ENCODE measurements around the gene MAP3K9. TPM values are rescaled to one million over a fixed set of nuclear protein-coding genes. Genes with fewer than 3 reads are reported as not detected.

Gene MAP3K9
- total and polyA plus RNA-seq, 2 donors from 2014 or later, result 1.0 to 8.3 TPM

DNA sequence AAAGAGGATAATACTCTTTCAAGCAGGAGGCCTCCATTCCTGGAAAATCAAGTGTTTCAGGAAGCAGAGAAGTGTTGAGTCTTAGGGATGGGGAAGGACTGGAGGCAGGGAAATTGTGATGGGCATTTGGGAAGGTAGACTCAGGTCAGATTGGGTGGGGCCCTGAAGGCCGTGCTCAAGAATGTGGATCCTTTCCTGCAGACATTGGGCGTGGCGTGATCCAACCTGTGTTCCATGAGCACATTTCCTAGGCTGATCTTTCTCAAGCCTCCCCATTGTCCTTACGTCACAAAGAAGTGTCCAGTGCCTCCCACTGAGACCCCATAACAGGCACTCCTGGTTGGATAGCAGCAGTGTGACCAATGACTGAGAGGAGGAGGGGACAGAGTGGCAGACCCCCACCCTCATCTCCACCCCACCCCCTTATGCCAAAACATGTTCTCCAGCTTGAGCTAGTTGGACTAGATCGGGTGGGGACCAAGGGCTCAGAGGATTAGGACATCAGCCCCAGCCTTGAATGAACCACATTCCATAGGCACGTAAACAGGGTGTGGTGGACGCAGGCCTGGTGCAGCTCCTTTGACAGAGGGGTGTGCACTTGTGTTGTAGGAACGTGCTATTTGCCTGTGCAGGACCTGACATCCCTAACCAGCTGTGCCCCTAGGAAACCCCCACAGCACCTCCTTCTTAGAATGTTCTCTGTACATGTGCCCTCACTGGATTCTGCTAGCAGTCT lies 90.8 kb downstream of the MAP3K9 start:
- no peak overlapping the region for H3K4me3 ChIP-seq (ENCODE audit: low read length in 3 of 3)
- H3K9ac ChIP-seq (ENCODE audit: low read length in 3 of 3), result no peak overlapping the region
- H3K4me1 ChIP-seq (ENCODE audit: control insufficient read depth in 2 of 3, insufficient read depth in 2 of 3, low read depth in 1 of 3, low read length in 3 of 3), result peaks cover 0 to 6% (median 2%) of the 10 kb centered on the region in 3 donors
- TF ChIP-seq, protein P1, sequence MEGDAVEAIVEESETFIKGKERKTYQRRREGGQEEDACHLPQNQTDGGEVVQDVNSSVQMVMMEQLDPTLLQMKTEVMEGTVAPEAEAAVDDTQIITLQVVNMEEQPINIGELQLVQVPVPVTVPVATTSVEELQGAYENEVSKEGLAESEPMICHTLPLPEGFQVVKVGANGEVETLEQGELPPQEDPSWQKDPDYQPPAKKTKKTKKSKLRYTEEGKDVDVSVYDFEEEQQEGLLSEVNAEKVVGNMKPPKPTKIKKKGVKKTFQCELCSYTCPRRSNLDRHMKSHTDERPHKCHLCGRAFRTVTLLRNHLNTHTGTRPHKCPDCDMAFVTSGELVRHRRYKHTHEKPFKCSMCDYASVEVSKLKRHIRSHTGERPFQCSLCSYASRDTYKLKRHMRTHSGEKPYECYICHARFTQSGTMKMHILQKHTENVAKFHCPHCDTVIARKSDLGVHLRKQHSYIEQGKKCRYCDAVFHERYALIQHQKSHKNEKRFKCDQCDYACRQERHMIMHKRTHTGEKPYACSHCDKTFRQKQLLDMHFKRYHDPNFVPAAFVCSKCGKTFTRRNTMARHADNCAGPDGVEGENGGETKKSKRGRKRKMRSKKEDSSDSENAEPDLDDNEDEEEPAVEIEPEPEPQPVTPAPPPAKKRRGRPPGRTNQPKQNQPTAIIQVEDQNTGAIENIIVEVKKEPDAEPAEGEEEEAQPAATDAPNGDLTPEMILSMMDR (IDR thresholded peaks at IDR 0.05; ENCODE audit: borderline replicate concordance, extremely low read depth, insufficient read depth), result no peak
- intact Hi-C loops (cut with DNase I), result no loop called here
- no peaks in the 10 kb centered on the region for H3K9me3 ChIP-seq (ENCODE audit: control insufficient read depth in 2 of 3, insufficient read depth in 1 of 3, low read length in 3 of 3)
- no peak overlapping the region for H3K27ac ChIP-seq (ENCODE audit: low read depth in 2 of 2, low read length in 2 of 2)
- DNase-seq (no peak), FAIRE-seq (no peak)
- no peaks in the 10 kb centered on the region for H3K36me3 ChIP-seq (ENCODE audit: control insufficient read depth in 2 of 3, insufficient read depth in 3 of 3, low read length in 3 of 3)
- no peaks in the 10 kb centered on the region for H3K27me3 ChIP-seq (ENCODE audit: control insufficient read depth, insufficient read depth, low read length)

GRCh38 chr14:70716958-70717357 lies 92.4 kb downstream of the MAP3K9 start:
- H3K27ac ChIP-seq (ENCODE audit: low read depth in 2 of 2, low read length in 2 of 2), result no peak overlapping the region
- DNase-seq (no peak), FAIRE-seq (no peak)
- H3K9me3 ChIP-seq (ENCODE audit: control insufficient read depth in 2 of 3, insufficient read depth in 1 of 3, low read length in 3 of 3), result no peaks in the 10 kb centered on the region
- H3K36me3 ChIP-seq (ENCODE audit: control insufficient read depth in 2 of 3, insufficient read depth in 3 of 3, low read length in 3 of 3), result no peaks in the 10 kb centered on the region
- no peak overlapping the region for H3K9ac ChIP-seq (ENCODE audit: low read length in 3 of 3)
- no peaks in the 10 kb centered on the region for H3K4me1 ChIP-seq (ENCODE audit: control insufficient read depth in 2 of 3, insufficient read depth in 2 of 3, low read depth in 1 of 3, low read length in 3 of 3)
- H3K27me3 ChIP-seq (ENCODE audit: control insufficient read depth, insufficient read depth, low read length), result no peaks in the 10 kb centered on the region
- H3K4me3 ChIP-seq (ENCODE audit: low read length in 3 of 3), result no peak overlapping the region
- TF ChIP-seq, protein P1 (IDR thresholded peaks at IDR 0.05; ENCODE audit: borderline replicate concordance, extremely low read depth, insufficient read depth), result no peak
- intact Hi-C loops (cut with DNase I), result no loop called here

GRCh38 chr14:70716483-70716882 lies 92.8 kb downstream of the MAP3K9 start:
- H3K9me3 ChIP-seq (ENCODE audit: control insufficient read depth in 2 of 3, insufficient read depth in 1 of 3, low read length in 3 of 3), result no peaks in the 10 kb centered on the region
- H3K36me3 ChIP-seq (ENCODE audit: control insufficient read depth in 2 of 3, insufficient read depth in 3 of 3, low read length in 3 of 3), result no peaks in the 10 kb centered on the region
- no peak overlapping the region for H3K9ac ChIP-seq (ENCODE audit: low read length in 3 of 3)
- TF ChIP-seq, protein P1 (IDR thresholded peaks at IDR 0.05; ENCODE audit: borderline replicate concordance, extremely low read depth, insufficient read depth), result no peak
- H3K4me1 ChIP-seq (ENCODE audit: control insufficient read depth in 2 of 3, insufficient read depth in 2 of 3, low read depth in 1 of 3, low read length in 3 of 3), result no peaks in the 10 kb centered on the region
- no peak overlapping the region for H3K27ac ChIP-seq (ENCODE audit: low read depth in 2 of 2, low read length in 2 of 2)
- H3K27me3 ChIP-seq (ENCODE audit: control insufficient read depth, insufficient read depth, low read length), result no peaks in the 10 kb centered on the region
- DNase-seq, result no peak
- H3K4me3 ChIP-seq (ENCODE audit: low read length in 3 of 3), result no peak overlapping the region
- intact Hi-C loops (cut with DNase I), result no loop called here
- FAIRE-seq, result no peak

All from kidney (tissue), 14 donors.